Inferior parietal cortex (tissue), 1 donor: ENCODE measurements around the gene IRF4.

ENCODE experiments used
- DNase-seq: peaks from one replicate; pipeline ENCODE4 v3.0.0-alpha.2; 2016; ENCODE audit errors: extremely low spot score

IRF4 gene

DNA sequence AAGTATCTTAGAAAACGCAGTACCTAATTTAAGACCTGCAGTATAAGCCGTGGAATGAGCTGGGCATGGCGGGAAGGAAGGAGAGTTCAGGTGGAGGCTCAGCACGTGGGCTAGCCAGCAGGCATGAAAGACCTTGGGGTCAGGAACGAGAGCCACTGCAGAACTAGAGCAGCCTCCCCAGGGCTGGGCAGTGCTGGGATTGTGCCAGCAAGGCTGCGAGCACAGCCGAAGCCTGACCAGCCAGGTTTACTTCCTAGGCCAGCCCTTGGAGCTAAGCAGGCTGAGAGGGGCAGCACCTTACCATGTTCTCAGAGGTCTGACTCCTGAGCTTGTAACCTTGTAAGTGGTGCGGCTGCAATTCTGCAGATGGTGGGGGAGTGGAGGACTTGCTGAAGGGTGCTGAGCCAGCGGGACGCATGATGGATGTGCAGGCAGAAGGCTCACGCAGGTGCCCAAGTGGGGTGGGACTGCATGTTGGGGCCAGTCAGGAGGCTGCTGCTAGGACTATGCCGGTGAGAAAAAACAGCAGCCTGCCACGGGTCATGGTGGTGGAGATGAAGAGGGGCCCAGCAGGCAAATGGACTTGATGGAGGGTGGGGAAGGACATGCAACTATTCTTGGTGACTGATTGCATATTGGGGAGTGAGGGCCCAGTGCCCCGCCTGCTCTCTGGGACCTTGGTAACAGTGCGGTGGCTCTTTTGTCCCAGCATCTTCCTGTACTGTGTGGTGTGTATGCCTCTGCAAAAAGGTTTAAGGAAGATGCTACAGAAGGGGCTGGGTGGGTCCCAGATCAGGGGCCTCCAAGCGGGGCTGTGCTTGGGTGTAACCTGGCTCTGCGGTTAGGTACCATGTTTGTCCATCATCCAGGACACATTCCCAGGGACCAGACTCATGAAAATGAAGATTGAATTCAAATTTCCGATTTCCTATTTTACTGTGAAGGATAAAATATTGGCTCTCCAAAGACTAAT is 37.6 kb upstream of the IRF4 start:
- DNase-seq = no peak

DNA sequence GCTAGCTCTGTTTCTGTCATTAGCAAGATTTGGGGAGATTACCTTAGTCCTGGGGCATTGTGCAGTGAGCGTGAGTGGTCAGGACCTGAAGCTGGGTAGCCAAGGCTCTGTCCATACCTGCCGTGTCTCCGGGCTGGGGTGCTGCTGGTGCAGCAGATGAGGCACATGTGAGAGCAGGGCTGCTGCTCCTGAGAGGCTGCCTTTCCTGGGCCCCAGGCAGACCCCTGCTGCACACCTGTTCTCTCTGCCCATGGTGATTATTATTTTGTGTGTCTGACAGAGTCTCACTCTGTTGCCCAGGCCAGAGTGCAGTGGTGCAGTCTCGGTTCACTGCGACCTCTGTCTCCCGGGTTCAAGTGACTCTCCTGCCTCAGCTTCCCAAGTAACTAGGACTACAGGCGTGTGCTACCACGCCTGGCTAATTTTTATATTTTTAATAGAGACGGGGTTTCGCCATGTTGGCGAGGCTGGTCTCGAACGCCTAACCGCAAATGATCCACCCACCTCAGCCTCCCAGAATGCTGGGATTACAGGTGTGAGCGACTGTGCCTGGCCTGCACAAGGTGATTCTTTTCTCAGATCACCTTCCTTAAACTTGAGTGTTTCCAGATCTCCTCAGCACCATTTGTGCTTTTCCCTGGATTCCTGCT is 36.8 kb upstream of the IRF4 start:
- DNase-seq = no peak

DNA sequence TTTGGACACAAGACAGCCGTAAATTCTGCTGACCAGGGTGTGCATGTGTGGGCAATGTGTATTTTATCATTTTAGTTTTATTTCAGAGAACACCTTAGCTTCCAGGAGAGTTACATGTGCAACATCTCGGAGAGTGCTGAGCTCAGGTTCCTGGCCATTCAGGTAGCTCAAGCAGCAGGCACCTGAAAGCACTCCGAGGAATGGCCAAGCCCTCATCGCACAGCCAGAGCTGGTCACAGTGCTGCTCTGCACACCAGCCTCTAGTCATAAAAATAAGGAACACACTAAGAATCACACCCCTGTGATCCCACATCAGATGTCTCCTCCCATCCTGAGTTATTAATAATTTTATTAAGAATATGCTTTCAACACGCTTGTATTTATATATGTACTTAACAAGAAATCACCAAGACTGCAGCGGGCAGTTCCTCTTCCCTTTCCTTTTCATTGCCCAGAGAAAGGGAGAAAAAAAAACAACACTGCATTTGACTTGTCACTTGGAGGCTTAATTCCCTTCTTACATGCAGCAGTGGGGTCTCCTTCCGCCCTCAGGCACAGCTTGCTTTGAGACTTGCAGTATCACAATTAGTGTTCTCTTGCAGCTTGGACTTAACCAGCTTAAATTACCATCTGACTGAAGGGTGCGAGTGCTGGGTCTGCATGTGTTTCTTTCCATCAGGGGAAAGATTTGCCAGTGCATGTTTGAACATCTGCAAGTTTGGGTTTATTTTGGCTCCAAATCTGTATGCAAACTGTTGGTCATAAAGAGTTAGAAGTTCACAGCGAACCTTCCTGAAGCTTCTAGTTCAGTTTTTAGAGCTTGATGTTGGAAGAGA is 36.0 kb upstream of the IRF4 start:
- no peak for DNase-seq

DNA sequence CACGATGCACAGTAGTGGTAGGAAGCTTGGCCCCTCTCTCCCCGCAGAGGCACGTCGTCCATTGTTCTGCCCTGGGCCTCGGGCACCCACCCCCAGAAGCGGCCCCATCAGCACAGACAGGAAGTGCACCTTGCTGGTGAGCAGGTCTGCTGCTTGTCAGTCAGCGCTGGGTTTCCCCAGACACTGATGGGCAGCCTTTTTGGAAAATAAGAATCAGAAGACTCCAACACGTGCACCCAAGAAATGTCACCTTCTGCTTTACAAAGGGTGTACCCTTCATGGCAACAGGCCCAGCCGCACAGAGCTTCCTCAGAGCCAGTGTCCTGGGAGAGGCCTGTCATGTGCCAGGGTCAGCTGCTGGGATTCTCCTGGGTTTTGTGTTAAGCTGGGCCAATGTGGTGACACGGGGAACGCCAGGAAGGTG is 34.7 kb upstream of the IRF4 start:
- DNase-seq = no peak

DNA sequence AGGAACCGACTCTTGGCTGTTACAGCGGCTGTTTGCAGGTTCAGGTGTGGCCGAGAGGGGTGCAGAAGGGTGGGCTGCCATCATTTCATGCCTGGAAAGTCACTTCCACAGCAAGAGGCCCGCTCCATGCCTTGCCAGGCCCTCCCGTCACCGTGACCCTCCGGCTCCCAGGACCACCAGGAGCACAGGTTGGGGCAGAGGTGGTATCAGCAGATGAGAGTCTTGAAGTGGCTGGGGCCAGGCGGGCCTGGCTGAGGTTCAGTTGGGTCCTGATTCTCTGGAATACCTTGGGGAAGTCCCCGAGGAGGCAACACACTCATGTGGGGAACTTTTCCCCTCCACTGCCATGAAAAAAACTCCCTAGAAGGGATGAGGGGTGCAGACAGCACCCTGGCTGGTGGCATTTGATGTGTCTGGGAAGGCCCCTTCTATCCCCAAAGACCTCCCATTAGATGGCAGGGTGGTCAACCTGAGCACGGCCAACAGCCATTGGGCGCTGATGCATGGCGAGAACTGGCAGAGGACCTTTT is 34.2 kb upstream of the IRF4 start:
- DNase-seq = no peak

DNA sequence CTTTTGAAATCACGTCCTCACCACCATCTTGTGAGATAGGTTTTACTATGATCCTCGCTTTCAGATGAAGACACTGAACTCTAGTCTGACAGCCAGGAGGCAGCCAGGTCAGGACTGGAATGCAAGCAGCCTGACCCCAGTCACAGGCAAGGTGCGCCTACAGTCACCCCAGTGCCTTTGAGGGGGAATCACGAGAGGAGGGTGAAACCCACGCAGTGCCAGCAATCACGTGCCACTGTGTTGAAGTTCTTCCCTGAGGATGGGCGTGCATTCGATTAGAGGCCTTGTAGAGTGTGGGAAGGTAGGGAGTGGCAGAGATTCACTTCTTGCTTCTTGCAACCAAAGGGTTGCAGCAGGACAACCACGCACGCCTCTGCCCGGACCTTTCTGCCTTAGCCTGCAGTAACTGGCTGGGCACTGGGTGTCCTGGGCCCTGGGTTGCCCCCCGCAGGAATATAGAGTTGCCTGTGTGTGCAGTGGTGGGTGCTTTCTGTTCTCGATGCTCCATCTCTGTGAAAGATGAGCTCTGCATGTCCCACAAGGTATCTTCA is 33.7 kb upstream of the IRF4 start:
- DNase-seq = no peak

DNA sequence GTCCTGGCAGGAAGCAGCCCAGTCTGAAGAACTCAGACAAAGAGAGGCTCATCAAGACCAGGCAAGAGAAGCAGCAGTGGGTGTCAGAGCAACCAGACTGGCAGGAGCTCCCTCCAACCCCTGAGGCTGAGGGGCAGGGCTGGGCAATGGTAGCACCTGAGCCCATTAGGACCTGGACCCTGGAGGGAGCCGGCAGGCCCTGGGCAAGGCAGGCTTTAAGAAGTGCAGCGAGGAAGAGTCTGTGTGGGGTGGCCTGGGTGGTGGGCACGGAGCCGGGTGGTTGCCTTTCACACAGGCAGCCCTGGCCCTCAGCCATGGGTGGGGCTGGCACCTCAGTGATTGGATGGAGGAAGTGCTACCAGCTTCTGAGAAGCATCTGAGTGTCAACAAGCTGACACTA is 33.1 kb upstream of the IRF4 start:
- no peak for DNase-seq

DNA sequence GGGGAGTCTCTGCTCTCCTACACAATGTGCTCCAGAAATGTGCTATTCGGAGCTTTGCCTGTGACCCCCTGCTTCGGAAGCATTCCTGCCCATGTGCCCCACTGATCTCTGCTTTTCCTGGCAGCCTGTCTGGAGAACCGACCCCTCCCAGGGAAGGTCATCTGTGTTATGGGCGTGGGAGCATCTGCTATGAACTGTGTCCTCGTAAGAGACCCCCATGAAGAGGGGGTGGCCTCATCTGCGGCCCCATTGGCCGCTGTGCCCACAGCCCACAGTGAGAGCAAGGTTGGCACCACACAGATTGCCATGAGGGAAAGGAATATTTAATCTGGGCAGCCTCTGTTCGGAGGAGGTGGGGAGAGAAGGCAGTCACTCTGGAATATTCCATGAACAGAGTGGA is 32.7 kb upstream of the IRF4 start:
- DNase-seq = no peak

DNA sequence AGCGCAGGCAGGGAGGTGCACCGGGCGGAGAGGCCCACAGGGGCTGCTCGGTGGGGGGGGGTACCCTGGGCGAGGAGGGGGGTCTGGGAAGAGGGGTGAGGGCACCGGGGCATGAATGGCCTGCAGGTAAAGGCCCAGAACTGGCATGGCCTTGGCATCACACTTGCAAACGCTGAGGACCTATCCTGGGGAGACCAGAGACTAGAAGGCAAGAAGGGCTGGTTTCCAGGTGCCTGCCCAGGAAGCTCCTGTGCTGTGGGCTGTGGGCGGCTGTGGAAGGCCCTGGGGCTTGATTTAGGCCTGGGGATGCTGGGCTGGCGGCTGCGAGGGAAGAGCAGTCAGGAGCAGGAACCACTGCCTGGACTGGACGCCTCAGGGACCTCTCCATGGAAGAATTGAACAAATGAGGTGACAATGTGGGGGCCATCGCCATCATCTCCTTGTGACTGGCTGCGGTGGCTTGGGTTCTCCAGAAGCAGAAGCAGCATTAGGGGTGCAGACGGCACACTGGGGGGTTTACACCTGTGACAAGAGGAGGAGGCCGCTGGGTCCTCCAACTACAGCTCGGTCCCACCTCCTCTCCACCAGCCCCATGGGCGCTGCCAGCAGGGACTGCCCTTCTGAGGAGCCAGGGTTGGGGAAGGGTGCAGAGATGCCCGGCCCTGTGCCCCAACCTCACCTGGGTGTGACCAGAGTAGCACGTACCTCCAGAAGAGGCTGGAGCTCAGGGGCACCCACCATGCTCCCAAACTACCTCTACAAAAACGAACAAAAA is 32.1 kb upstream of the IRF4 start:
- no peak for DNase-seq

DNA sequence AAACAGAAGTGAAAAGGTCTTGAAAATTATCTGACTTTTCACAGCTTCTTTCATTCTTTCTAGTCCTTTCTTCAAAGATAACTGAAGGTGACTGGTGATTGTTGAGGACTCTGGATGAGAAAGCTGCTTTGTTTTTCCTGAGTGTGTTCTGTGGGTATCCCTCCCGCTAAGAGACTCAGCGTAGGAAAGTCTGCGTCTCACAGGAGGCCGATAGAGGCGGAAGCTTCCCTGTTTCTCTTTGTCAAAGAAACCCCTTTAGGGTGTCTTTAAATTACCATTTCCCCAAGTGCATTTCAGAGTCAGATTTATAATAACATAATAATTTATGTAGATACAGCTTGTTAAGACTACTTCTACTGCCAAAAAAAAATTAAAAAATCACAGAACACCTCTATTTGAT is 31.2 kb upstream of the IRF4 start:
- DNase-seq = no peak

DNA sequence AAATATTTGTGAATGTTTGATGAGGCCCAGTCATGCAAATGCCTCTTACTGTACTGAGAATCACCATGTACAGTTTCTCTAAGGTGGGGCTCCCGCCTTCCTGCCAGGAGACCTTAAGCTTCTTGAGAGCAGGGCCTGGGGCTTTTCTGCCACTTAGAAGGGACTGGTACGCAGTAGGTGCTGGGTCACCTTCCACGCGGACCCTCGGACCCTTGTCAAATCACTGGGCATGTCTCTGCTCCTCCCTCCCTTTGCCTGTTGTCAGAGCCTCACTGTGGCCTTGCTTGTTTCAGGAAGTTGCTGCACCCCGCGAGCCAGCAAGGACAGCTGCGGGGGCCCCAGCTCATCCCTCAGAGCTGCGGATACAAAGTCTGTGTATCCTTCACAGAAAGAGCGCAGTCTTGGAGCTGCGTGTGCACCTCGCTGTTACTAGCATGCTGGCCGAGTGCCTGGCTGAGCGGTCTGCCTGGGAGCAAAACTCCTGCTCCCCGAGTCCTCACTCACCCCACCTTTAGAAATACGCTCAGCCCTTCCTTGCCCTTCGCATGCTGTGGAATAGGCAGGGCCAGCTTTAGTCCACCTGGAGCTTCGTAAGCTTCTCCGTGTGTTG is 30.7 kb upstream of the IRF4 start:
- no peak for DNase-seq

DNA sequence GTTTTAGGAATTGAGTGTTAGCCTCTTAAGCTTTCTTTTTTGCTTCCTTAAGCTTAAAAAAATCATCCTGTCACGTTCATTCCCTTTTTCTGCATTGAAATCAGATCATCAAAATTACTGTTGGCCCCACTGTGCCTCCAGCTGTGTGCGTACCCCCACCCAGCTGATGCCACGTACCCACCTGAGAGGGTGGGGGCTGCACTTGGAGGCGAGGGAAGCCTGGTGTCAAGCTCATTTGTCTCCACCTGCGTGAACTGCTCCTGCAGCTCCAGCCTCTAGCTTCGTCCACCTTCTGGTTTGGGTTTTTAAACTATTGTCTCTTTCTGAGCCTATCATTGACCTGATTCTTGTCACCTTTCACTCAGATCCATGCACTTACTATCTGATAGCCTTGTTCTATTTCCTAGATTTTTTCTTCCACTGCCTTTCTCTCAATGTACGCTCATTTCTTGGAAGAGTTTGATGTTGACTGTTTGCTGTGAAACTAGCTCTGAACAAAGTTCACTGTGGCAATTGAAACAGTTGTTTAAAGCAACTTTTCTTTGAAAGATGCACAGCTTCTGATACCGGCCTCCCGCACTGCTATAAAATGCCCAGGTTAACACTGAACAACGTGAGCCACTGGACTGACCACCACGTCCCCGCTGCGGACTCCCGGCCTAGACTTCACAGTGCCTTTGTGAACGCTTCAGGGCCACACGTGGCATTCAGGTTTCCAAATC is 30.0 kb upstream of the IRF4 start:
- no peak for DNase-seq

DNA sequence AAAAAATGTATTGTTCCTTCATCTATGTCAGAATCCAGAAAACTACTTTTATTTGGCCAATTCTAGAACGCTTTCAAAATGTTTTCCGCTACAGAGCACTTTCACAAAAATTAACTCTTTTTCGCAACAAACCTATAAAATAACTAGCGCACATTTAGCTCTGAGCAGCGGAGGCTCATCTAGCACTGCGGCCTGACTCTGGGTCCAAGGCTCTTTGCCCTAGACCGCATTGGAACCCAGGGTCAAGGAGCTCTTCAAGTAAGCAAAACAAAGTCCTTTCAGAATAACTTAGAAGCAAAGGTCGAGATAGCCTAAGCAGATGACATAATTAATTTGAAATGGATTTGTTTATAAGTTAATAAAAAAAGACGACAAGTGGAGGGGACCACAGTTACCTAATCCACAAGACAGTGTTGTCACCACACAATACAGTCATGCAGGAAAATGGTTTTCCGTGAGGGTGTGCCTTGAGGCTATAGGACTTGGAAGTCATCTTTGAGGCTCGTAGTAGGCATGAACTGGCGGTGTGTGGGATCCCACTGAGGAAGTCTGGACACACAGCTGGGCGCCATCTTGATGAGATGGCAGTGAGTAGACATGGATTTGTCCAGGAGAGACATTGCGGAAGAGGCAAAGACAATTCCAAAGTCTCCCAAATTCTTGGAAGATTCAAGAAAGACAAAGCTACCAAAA is 29.2 kb upstream of the IRF4 start:
- no peak for DNase-seq

DNA sequence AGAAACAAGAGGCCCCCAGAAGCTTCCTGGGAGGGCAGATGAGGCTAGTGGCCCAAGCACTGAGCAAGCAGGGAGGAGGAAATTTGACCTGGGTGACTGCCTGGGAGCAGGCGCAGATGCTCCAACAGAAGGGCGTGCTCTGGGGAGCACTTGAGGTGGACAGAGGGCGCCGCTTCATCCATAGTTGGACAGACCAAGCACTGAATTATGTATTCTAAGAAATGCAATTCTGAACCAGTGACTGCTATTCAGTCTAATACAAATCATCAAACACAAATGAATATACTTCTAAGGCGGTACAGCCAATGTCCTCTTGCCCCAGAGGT is 28.7 kb upstream of the IRF4 start:
- no peak for DNase-seq

DNA sequence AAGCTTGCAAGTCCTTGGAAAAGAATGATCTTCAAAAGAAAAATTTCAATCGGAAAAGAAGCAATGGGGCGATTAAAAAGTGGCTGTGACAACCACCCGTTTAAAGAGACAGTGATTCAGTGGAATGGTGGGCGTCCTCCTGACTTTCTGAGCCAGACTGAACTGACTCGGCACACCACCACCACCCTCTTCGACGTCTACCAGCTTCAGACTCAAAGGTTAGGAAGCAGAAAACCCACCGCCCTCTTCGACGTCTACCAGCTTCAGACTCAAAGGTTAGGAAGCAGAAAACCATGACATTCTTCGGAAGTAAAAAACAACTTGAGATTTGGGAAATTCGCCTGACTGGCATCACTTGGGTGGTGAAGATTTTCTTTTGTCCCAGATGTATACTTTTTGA is 28.3 kb upstream of the IRF4 start:
- no peak for DNase-seq

DNA sequence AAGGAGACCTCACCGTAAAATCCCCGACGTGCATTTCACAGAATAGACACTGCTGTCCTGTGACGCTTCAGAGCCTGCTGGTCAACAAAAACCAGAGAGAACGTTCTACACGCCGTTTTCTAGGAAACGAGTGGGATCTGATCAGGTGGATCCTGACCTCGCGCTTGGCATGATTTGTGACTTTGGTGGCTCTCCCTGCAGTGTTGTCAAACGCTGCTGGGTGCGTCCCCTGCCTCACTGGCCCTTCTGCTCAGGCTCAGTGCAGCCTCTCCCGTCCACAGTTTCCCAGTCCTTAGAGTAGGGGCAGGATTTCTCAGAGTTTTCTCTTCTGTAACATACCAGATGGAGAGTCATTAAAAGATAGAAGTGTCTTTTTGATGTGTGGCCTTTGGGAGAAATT is 27.6 kb upstream of the IRF4 start:
- DNase-seq = no peak

DNA sequence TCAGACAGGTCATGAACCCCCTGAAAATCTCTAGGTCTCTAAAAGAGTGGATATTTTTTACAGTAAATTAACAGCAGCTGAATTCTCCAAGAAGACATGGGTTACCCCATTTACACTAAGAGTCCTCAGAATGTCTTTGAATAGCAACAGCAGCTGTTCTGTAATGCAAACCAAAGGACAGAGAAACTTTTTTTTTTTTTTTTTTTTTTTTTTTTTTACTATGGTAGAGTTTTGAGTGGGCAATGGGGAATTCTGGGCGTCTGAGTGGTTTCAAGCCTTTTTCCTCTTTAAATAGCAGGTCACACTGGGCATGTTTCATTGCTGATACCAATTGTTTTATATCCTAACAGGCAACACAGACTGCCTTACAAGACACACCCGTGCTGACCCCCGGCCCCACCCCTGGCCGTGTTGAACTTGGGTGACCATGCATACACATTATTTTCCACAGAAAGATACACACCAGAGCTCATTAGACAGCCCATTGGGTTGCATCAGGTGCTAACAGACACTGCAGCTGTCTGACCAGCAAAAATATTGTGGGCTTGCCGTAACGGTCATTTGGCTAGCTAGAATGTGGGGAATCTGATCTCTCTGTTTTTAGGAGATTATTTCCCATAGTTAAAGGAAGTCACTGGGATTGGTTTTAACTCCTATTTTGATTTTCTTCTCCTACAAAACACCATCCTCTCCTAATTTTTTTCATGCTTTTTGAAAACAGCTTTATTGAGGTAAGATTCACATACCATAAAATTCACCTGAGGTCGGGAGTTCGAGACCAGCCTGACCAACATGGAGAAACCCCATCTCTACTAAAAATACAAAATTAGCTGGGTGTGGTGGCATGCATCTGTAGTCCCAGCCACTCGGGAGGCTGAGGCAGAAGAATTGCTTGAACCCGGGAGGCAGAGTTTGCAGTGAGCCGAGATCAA is 26.7 kb upstream of the IRF4 start:
- no peak for DNase-seq

DNA sequence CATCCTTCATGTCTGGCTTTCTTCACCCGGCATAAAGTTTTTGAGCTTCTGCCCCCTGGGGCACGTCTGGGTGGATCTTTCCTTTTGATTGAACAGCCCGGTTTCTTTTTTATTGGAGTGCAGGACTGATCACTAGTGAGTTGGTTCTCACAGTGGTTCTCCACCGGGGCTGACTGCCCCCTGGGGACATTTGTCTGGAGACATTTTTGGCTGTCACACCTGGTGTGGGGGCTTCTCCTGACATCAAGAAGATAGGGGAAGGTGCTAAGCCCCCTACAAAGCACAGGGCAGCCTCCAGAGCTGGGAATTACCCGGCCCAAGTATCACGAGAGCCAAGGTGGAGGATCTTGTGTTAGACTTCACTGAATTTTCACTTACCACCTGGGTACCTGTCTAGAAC is 25.7 kb upstream of the IRF4 start:
- no peak for DNase-seq
